GM18507 (cell line): ENCODE results near the gene SND1.

Experiments used
- DNase-seq: peaks from one replicate; pipeline ENCODE4 v3.0.0; 2011; ENCODE audit warnings: low read depth; ENCODE audit not compliant: insufficient read length; ENCODE audit errors: extremely low spot score
- FAIRE-seq: peaks from 2 replicates; lab custom pipeline; 2011; peaks lifted over from hg19 to GRCh38; lab: Jason Lieb, UNC

Gene SND1

DNA sequence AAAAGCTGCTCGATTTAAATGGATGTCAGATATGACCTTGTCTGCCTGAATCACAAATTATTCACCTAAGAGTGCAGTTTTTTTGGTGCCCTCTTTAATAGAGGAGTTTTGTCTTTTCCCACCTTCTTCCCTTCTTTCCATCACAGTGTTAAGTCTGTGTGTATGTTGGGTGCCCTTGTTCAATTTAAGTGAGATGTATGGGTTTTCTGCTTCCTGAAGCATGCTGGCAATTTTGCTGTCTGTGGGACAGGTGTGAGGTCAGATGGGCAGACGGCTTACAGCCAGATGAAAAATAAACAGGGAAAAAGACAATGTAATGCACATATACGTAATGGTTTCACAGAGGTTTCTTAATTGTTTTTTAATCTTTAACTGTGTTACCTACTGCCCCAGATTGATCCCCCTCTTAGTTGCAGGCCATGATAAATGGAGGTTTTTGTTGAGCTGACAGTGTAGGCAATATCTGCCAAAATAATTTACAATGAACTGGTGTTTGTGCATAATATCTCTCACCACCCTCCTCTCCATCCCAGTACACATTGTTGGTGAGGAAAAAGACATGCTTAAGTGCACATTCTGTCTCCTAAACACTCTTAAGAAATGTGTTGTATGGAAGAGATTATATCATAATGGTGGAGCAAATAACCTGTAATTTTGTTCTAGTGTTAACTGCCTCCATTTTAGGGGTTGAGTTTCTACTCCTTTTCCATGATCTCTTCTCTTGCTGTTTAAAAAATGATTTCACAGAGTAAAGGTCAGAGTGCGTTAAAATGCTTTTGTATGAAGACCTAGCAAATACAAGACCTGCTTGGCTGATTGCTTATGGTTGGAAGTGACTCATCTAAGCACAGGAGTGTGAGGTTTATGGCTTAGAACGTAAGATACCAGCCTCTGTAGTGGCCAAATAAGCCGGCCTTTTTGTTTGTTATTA, 255.4 kb downstream of the SND1 start:
- DNase-seq = no peak
- no peak for FAIRE-seq

DNA sequence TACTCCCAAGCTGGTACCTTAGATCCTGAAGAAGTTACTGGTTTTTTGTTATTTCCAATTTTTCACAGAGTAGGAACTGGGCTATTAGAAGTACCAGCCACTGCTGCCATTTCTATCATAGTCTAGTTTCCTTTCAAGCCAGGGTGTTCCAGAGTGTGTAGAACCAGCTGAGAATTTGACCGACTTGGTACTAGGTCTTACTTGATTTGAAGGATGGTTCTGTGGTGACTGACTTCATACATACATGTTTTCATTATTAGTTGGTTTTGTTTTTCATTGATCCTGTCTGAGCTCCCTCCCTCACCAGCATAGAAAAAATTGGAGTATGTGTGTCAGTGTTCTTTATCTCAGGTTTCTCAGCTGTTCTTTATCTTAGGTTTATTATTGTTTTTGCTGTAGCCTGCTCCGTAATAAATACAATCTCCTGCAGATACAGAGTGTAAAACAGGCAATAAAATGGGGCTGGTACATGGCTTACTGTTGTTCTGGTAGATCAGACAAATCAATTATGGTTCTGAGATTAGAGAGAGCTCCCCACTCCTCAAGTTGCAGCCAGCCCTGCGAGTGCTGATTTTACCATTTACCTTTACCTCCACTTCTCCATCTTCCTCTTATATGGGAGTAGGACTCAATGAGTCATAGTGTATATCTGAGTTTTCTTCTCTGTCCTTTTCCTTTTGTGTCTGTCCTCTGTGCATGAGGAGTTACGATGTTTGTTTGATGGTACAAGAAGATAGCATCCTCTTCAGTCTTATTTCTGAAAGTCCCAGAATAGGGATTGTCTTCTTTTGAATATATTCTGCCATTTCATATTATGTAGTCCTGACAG, 256.6 kb downstream of the SND1 start:
- FAIRE-seq = no peak
- DNase-seq = no peak

DNA sequence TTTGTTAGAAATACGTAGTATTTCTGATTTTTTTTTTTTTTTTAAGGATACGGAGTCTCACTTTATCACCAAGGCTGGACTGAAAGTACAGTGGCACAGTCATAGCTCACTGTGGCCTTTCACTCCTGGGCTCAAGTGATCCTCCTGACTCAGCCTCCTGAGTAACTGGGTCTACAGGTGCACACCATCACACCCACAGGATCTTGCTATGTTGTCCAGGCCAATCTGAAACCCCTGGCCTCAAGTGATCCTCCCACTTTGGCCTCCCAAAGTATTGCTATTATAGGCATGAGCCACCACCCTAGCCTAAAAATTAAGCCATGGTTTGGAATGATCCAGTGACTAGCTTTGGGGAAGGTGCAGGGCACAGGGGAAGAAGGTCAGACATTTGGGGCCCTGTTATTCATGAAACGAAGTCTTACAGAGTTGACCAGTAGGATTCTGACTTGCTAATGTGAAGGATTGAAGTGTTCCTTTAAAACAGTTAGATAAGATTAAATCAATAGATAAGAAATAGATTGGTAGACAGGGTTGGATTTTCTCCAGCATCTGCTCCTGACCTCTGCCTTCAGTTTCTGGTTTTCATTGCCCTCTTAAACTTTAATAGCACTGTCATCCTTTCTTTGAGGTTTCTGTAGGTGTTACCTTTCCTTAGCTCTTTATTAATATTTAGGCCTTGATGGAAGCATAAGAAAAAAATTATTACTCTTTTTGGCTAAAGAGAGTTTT, 257.6 kb downstream of the SND1 start:
- FAIRE-seq (no peak), DNase-seq (no peak)

GRCh38 chr7:127910670-127911069, 258.7 kb downstream of the SND1 start:
- DNase-seq (no peak), FAIRE-seq (no peak)

GRCh38 chr7:127911968-127912511, 260.0 kb downstream of the SND1 start:
- FAIRE-seq (peak; percentile 72), DNase-seq (no peak)

DNA sequence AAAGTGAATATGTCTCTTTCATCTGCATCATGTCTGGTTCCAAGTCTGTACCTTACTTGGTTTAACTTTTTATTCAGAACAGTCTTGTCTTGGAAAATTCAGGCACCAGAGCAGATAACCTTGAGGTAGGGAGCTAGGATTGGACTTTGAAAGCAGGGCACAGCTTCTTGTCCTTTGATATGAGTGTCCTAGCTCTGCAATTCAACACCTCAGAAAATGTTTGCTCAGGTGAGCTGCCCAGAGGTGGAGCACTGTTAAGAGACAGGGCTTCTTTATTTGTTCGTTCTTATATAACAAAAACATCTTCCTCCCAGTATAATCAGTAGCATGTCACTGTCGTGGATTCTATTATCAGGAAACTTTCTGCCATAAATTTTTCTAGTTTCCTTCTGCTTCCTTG, 260.9 kb downstream of the SND1 start:
- FAIRE-seq (peak; percentile 44), DNase-seq (no peak)

DNA sequence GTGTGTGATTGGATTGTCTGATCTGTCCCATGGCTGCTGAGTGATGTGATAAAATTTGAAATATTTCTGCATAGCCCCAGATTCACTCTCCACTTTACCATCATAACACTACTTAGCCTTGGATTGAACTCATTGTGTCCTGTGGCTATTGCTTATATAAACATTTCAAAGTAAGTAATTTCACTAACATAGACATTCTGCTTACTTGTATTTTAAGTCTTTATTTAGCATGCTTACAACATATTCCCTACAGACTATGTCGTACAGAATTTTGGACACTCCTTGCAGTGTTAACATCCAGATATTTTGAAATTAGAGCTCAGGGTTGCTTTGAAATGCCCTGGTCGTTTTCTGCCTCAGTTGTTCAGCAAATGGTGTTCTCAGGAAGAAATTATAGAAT, 261.7 kb downstream of the SND1 start:
- DNase-seq = no peak
- FAIRE-seq = no peak

- DNase-seq (no peak), FAIRE-seq (no peak)
Measured at GRCh38 chr7:127914693-127915092, 262.7 kb downstream of the SND1 start.

- no peak for FAIRE-seq
Measured at GRCh38 chr7:127916735-127917134, 264.7 kb downstream of the SND1 start.

GRCh38 chr7:127918130-127918529, 266.1 kb downstream of the SND1 start:
- FAIRE-seq (no peak), DNase-seq (no peak)

More at GRCh38 chr7:127916735-127917134, 264.7 kb downstream of the SND1 start:
- no peak for DNase-seq

GRCh38 chr7:127920787-127921438, 268.9 kb downstream of the SND1 start:
- FAIRE-seq = no peak
- DNase-seq = no peak

- DNase-seq = no peak
- FAIRE-seq = no peak
Measured at GRCh38 chr7:127922656-127923055, 270.7 kb downstream of the SND1 start.

- DNase-seq (no peak), FAIRE-seq (no peak)
Measured at GRCh38 chr7:127924874-127925273, 272.9 kb downstream of the SND1 start.

GRCh38 chr7:127927348-127927696, 275.3 kb downstream of the SND1 start:
- FAIRE-seq (no peak), DNase-seq (no peak)

DNA sequence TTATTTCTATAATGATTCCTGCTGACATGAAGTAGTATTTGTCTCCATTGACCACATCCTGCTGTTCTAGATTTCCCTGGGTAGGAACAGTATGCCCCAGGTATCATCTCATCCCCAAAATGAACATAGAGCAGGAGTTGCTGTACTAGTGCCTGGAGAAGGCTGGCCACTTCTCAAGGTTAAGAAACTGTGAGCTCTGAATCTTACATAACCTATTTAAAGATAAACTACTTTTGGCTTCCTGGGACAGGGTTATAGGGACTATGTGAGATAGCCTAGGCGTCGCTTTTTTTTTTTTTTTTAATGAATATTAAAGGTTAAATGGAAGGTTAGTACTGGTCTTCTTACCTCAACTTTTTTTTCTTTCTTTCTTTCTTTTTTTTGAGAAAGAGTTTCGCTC, 276.2 kb downstream of the SND1 start:
- DNase-seq = no peak
- FAIRE-seq = no peak

- no peak for DNase-seq
- no peak for FAIRE-seq
Measured at GRCh38 chr7:127928852-127929251, 276.9 kb downstream of the SND1 start.

DNA sequence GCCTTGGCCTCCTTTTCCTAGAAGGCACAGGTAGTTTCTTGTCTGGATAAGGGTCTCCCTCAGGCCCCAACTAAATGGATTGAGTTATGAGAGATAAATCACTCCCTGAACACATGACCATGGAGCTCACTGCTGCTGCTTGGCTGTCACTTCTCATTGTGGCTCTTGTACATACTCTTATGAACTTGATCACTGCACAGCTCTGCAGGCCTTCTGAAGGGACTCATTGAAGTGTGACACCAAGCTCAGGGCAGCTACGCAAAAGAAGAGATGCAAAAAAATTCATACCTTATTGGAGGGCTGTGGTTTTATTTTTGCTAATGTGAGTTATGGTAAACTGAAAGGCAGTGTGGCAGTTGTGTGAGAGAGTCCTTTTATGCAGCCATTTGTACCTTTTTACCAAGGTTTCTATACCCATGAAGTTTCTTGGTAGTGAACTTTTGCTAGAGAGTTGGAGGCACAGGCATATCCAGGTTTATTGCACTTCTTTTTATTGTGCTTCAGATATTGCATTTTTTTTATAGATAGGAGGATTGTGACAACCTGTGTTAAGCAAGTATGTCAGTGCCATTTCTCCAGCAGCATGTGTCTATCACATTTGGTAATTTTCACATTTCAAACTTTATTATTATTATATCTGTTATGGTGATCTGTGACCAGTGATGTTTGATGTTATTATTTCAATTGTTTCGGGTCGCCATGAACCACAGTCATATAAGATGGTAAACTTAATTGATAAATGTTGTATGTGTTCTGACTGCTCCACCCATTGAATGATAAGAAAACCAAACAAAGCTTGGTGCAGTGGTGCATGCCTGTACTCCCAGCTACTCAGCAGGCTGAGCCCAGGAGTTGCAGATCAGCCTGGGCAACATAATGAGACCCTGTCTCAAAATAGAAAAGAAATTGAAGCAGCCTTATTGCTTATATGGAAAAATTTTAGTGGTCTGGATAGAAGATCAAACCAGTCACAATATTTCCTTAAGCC, 278.6 kb downstream of the SND1 start:
- no peak for FAIRE-seq
- no peak for DNase-seq

GRCh38 chr7:127932076-127932475, 280.1 kb downstream of the SND1 start:
- no peak for FAIRE-seq
- DNase-seq = no peak
